ENCODE measurements around the gene ARID4A.
"Not testable (repeated sequence)": the region's sequence is repeated elsewhere in the genome, so short reads cannot be mapped to it uniquely, and the experiment has no call there.

The ARID4A gene

DNA sequence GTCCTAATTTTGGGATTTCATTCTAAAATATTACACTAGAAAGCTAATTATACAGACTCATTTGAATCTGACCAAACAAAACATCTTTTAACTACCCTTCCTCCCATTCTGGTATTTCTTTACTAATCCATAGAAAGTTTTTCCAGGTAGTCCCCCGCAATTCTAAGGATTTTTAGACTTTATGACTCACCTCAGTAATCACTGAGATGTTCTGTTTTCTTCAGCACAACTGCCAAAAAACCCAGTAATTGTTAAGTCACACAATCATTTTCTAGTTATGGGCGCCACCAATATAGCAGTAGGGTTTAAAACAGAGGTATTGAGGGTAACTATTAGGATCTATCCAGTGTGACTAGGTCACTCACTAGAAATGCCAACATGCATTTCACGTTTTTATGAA lies 1.6 kb upstream of the ARID4A start:
- no peak for FAIRE-seq

DNA sequence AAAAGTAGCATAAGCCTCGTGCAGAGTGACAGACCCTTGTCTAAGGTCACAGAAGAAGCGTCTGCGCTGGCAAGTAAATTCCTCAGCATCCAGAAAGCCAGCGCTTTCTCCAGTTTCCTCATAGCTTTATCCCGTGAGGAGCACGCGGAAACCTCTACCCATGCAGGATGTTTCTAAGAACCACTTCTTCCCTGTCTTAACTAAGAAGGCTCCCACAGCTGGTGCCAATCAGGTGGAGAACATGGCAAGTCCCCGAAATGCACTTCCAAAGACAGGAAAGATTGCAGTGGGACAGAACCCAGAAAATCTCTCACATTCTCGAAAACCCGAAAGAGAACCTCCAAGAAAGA lies 968 bp upstream of the ARID4A start:
- no peak for FAIRE-seq

DNA sequence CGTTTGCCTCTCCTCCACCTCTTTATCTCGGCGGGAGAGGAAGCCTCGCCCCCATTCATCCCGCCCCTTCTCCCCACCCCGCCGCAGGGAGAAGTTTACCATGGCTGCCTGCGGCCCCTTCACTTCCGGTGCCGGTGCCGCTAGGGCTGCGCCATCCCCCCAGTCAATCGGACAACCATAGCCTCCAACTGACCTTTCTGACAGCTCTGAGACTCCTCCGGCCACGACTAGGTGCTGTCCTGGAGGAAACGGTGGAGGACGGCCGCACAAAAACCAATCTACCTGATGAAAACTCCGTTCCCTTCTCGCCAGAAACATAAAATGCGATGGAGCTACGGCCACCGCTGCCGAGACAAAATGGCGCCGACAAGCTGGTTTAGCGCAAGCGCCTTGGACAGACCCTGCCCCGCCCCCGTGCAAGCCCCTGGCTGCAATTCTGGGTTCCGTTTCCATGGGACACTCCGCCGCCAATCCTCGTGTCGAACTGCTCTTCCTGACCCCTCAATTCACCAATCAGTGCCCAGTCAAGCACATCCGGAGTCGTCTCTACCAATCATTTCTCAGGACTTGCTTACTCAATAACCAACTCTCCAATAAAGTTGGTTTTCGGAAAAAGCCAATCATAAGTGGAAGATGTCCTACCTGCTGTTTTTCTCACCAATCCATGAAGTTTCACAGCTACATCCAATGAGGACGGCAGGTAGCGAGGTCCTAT lies 436 bp upstream of the ARID4A start:
- FAIRE-seq: peak; percentile 98

DNA sequence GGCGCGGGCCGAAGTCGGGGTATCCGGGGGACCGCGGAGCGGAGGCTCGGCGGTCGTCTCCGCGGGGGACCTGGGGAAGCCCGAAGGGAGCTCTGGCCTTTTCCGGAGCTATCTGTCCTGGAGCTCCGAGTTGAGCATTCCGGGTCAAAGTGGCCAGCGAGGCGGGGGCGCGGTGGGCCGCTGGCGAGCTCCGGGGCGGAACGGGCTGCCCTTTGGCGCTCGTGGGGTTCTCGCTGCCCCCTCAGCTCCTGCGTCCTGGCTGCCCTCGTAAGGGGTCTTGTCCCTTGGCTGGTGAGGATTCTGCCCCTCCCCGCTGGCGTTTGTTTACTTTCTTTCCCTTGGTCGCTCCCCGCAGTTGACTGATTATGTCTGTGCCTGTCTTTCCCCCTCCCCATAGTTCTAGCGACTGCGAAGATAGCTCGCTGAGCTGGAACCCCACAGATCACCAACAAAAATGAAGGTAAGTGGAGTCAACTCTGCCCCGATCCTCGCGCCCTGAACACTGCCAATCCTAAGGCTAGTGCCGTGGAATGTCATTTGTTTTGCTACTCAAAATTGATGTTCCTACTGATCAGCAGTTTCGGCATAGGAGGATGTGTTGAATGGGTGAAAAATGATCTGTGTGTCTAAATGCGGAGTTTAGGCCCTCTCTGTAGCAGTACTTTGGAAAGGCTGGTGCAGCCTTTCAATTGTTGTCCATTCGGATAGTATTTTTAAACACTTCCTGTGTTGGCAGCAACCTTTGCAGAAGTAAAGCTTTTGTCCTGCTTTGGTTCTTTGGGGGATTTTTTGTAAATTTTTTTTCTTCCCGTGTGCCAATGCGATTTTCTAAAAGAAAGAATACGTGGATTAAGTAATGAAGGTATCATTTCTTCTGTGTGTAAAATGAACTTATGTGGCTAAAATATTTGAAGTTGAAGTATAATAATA lies 1.3 kb downstream of the ARID4A start:
- no peak for FAIRE-seq

DNA sequence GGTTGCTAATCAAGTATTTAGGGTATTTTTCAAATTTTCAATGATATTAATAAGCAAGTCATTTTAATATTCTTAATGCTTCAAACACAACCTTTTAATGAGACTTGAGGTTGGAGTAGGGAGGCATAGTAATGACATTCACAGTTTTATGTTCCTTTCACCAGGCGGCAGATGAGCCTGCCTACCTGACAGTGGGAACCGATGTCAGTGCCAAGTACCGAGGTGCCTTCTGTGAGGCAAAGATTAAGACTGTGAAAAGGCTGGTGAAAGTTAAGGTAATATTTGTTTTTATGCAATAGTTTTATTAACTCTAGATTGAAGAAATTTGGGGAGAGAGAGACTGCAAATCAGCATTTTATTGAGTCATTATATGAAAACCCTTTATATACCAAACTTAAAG lies 3.1 kb downstream of the ARID4A start:
- no peak for FAIRE-seq

DNA sequence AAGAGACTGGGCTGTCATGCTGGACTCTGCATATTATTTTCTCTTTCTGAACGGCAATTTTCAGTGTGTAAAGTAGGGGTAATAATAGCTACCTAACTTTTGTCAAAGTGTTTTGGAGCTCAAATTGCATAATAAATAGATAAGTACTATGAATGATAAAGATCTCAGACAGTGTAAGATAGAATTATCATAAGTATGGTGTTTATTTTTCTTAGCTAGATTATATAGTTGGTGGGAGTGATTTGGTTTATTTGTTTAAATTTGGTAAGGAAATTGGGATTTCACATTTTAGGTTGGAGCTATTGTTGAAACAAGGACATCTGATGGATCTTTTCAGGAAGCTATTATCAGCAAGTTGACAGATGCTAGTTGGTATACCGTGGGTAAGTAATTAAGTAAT lies 7.4 kb downstream of the ARID4A start:
- no peak for FAIRE-seq

DNA sequence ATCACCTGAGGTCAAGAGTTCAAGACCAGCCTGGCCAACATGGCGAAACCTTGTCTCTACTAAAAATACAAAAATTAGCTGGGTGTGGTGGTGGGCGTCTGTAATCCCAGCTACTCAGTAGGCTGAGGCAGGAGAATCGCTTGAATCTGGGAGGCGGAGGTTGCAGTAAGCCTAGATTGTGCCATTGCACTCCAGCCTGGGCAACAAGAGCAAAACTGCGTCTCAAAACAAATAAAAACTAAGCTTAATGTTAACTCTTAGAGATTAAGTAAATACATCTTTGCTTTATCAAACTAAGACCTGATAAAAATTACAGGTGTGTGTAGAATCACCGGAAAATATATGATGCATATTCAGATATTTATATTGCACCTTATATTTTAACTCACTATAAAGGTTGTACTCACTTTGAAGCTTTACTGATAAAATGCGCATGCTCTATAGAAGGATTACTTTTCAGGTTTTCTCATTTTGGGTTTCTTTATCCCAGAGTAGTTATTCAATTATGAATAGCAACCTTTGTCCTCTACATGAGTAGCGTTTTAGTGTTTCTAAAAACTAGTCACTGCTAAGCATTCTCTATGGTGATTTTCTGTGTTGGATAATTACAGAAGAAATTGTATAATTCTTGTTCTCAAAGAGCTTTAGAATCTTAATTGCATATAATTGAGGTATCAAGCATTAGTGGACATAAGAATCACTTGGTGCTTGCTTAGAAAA lies 9.4 kb downstream of the ARID4A start:
- no peak for FAIRE-seq

DNA sequence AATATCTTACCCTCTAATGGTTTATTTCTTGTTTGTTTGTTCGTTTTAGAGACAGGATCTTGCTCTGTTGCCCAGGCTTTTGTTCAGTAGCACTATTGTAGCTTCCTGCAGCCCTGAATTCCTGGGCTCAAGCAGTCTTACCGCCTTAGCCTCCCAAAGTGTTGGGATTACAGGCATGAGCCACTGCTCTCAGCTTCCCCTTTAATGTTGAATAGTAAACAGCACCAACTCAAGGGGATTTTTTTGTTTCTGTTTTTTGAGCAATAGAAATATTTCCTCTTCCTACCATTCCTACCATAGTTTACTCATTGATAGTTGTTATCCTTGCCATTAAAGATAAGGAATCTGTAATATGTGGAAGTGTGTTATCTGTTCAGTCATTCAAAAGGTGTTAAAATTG lies 10.7 kb downstream of the ARID4A start:
- FAIRE-seq: no peak

DNA sequence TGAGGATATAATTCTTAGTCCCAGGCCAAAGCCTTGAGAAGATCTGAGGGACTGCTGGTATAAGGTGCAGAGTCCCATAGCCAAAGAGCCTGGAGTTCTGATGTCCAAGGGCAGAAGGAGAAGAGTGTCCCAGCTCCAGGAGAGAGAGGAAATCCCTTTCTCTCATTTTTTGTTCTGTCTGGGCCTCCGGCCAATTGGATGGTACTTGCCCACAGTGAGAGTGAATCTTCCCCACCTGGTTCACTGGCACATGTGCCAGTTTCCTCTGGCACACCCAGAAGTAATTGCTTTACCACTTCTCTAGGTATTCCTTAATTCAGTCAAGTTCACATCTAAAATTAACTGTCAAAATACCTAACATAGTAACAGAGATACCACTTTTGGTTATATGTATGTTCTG lies 15.3 kb downstream of the ARID4A start:
- FAIRE-seq: no peak

DNA sequence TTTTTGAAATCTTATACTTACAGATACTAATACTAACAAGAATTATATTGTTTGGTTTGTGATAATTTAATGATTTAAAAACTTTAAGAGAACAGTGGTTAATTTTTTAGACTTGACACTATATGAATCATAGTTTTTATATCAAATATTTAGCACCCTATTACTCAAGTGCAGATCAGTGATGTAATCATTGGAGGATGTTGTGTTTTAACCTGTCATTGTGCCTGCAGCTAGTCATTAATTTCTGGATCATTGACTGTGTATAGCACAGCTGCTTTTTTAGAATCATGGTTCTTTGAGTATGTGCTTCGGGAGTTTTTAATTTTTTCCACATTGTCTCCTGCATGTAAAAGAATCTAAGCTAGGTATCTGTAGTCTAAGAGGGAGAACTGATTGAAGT lies 17.3 kb downstream of the ARID4A start:
- FAIRE-seq: no peak

DNA sequence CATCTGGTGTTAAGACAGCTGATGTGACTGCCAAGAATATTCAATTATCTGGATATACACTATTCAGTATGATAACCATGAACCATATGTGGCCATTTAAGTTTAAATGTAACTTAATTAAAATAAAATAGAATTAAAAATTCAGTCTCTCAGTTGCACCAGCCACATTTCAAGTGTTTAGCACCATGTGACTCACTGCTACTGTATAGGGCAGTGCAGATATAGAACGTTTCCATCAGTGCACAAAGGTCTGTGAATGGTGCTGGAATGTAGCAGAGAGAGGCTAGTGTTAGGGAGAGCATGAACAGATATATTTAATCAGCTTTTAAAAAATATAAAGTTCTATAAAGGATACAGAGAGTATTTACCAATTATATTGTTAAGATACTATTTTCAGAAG lies 28.7 kb downstream of the ARID4A start:
- FAIRE-seq: no peak

DNA sequence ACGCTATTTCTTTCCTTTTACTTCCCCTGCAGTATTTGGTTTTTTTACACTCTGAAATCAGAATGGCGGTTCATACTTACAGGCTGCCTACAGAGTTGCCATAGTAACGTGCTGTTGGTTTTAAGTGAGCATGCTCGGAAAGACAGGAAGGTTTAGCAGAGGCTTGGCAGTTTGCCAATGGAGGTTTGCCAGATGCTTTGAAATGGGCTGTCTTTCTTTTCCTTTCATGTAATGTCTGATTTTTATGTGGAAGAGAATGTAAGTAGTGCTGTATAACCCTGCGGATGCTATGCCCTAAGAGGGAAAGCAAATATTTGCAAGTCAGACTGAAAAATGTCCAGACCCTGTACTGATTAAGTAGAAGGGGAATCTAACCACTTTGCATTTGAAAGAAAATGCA lies 32.8 kb downstream of the ARID4A start:
- no peak for FAIRE-seq

DNA sequence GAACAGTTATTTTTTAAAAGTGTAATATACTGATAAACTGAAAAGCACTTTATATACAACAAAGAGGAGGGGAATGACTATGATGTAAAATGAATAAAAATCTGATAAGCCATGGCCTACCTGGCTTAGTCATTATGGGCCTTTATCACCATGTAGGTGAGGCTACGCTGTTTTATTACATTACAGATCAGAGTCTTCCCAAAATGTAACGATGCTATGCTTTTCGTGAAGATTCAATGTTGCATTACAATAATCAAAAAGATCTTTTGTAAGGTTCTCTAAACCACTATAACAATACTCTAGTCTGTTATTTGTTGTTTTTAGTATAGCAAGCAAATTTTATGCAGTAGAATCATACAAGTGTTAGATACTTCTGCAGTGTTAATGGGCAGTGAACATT lies 34.2 kb downstream of the ARID4A start:
- no peak for FAIRE-seq

DNA sequence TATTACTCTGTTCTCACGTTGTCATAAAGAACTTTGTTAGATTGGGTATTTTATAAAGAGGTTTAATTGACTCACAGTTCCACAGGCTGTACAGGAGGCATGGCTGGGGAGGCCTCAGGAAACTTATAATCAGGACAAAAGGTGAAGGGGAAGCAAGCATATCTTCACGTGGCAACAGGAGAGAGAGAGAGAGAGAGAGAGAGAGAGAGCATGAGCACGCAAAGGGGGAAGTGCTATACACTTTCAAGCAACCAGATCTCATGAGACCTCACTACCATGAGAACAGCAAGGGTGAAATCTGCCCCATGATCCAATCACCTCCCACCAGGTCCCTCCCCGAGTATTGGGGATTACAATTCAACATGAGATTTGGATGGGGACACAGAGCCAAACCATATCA lies 41.3 kb downstream of the ARID4A start:
- not testable (repeated sequence) for FAIRE-seq

DNA sequence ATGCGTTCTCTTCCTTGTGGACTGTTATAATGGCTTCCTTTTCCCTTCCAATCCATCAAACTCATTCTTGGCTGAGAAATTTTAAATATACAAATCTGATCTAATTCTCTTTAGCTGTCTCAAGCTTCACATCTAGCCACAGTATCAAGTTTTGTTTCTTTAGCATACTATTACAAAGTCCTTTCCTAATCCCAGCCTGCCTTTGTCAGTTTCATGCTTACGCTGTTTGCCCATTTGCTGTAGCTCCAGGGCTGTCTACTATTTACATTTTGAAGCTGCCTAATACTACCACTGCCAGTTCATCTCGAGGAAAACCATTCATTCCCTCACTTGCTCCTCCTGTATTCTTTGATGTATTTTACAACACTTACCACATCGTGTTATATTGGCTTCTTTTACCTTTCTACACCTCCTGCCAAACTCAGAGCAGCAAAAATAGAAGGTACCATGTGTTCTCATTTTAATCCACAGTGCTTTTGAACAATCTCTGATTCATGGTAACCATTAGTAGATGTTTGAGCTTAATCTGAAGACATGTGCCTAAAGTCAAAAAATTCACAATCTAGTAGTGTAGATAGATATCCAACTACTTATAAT lies 42.9 kb downstream of the ARID4A start:
- no peak for FAIRE-seq

DNA sequence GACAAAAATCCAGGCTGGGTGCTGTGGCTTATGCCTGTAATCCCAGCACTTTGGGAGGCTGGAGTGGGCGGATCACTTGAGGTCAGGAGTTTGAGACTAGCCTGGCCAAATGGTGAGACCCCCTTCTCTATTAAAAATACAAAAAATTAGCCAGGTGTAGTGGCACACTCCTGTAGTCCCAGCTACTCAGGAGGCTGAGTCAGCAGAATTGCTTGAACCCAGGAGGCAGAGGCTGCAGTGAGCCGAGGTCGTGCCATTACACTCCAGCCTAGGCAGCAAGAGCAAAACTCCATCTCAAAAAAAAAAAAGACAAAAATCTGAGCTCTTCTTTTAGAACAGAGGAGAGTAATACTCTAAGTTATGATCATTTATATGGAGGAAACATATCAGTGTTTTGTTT lies 45.2 kb downstream of the ARID4A start:
- not testable (repeated sequence) for FAIRE-seq

DNA sequence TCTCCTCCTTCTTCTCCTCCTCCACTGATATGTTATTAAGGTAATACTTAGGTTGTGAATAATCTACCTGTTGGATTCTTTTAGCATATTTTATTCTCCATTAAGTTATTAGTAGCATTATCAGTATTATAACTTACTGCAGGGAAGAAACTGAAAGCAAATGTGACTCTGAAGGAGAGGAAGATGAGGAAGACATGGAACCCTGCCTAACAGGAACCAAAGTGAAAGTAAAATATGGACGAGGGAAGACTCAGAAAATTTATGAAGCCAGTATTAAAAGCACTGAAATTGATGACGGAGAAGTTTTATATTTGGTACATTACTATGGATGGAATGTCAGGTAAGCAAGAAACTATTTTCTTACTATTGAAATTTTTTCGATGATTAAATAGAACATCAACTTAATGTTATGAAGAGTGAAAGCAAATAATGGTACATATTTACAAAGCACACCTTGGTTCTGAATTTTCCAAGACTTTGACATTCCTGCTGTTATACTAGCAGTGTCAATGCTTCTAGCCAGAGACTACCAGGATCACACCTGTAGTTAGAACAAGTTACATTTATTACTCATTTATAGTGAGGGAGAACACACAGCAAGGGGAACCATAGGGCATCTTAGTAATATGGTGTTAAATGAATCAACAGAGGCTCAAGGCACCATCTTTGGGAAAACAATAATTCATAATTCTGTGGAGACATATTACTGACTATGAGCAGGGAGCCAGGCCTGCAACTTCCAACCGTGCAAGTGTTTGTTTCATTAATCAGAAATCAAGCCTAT lies 55.4 kb downstream of the ARID4A start:
- no peak for FAIRE-seq

DNA sequence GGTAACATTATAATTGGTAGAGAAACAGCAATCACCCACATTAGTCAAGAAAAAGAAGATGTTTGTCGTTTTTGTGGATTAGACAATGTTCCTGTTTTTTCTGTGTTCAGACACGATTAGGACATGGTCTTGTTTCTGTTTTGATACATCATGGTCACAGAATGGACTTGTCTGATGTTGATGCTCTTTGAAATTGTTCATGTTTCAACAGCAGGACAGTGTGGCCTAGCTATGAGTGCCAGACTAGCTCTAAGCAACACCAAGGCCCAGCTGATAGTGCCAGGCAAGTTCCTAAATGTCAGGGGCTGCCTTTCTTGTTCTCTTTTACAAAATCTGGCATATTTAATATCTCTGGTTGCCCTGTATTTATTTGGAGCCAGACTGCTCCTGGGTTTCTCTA lies 56.5 kb downstream of the ARID4A start:
- FAIRE-seq: no peak

DNA sequence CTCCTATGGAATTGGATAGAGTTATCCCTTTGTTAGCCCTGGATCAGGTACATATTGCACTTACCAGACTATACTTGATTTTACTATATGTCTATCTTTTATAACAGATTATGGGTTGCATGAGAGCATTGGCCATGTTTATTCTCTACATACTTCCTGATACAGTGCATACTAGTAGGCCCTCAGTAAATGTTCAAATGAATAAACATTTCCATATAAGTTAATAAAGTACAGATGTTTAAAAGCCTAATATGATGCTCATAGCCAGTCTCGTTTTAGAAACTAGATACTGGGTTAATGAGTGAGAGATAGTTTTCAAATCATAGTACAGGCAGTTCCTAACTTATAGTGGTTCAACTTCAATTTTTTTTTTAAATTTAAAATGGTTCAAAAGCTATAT lies 57.9 kb downstream of the ARID4A start:
- no peak for FAIRE-seq

DNA sequence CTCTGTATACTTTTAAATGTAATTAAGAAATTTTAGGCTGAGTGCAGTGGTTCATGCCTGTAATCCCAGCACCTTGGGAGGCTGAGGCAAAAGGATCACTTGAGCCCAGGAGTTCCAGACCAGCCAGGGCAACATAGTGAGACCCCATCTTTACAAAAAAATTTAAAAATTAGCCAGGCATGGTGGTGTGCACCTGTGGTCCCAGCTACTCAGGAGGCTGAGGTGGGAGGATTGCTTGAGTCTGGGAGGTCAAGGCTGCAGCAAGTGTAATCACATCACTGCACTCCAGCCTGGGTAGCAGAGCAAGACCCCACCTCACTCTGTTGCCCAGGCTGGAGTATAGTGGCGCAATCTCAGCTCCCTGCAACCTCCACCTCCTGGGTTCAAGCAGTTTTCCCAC lies 63.9 kb downstream of the ARID4A start:
- FAIRE-seq: not testable (repeated sequence)

DNA sequence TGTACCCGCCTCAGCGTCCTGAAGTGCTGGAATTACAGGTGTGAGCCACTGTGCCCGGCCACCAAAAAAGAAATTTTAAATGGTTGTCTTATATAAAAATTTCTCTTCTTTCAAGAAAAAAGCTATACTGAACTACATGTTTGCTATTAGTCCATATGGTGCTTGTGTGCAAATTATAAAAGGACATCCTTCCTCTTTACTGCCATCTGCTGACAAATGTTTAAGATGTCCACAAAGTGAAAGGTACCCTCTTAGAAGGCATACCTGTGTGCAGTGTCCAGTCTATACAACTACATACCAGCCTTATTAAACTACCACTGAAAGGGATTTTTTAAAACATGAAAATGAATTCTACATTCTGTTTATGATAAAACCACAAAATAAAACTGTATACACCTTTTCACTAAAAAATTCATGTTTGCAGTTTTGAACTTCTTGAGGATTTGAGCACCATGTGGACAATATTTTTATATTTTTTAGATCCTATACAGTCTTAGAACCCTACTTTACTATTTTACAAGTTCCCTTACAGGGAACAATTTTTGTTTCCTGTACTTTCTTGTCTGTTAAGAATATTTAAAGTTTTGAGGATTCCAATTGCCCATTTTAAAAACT lies 64.5 kb downstream of the ARID4A start:
- FAIRE-seq: no peak

DNA sequence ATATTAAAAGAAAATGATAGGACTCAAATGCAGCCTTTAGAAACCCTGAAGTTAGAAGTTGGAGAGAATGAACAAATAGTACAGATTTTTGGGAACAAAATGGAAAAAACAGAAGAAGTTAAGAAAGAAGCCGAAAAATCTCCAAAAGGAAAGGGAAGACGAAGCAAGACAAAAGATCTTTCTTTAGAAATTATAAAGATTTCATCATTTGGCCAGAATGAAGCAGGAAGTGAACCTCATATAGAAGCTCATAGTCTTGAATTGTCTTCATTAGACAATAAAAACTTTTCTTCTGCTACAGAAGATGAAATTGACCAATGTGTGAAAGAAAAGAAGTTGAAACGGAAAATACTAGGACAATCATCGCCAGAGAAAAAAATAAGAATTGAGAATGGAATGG lies 66.0 kb downstream of the ARID4A start:
- FAIRE-seq: no peak
